Stimulated activated memory B cell treated with anti-CD40 and anti-IgM and Interleukin-4, amounts not matched to agents 10 μg/mL and 1 μg/mL and 100 μg/mL, for 72 hours (primary cell): Measurements from ENCODE around the gene SCN8A.
"Not testable (repeated sequence)": the region's sequence is repeated elsewhere in the genome, so short reads cannot be mapped to it uniquely, and the experiment has no call there.

ENCODE experiments used
- ATAC-seq: fragments of 150-1000 bp; cut with Tn5 transposase; 2 replicates; pipeline ENCODE4 v1.10.0; 2021
- H3K27ac Mint-ChIP-seq: one replicate; pipeline ENCODE4 v1.8.0; 2022; ENCODE audit warnings: mild to moderate bottlenecking, mixed read lengths
- H3K27me3 Mint-ChIP-seq: one replicate; pipeline ENCODE4 v1.8.0; 2022; ENCODE audit warnings: mixed read lengths
- H3K36me3 Mint-ChIP-seq: one replicate; pipeline ENCODE4 v1.8.0; 2022; ENCODE audit warnings: mixed read lengths
- H3K4me1 Mint-ChIP-seq: one replicate; pipeline ENCODE4 v1.8.0; 2022; ENCODE audit warnings: mixed read lengths
- H3K4me3 Mint-ChIP-seq: one replicate; pipeline ENCODE4 v1.8.0; 2022; ENCODE audit warnings: mild to moderate bottlenecking, moderate library complexity, mixed read lengths
- H3K9me3 Mint-ChIP-seq: one replicate; pipeline ENCODE4 v1.8.0; 2022; ENCODE audit warnings: mixed read lengths

Gene SCN8A

GRCh38 chr12:51636986-51637385 lies 46.0 kb downstream of the SCN8A start:
- Mint-ChIP-seq H3K27ac (no peak overlapping the region), H3K4me3 (no peak overlapping the region)
- no peak for ATAC-seq

GRCh38 chr12:51639361-51639760 lies 48.3 kb downstream of the SCN8A start:
- ATAC-seq: no peak
- Mint-ChIP-seq H3K36me3 (no peaks in the 10 kb centered on the region), H3K27ac (no peak overlapping the region), H3K4me3 (no peak overlapping the region), H3K9me3 (peaks cover 10% of the 10 kb centered on the region), H3K4me1 (no peaks in the 10 kb centered on the region), H3K27me3 (no peaks in the 10 kb centered on the region)

More at GRCh38 chr12:51636986-51637385, 46.0 kb downstream of the SCN8A start:
- H3K36me3 Mint-ChIP-seq: no peaks in the 10 kb centered on the region
- H3K27me3 Mint-ChIP-seq: no peaks in the 10 kb centered on the region
- no peaks in the 10 kb centered on the region for H3K4me1 Mint-ChIP-seq
- peaks cover 10% of the 10 kb centered on the region for H3K9me3 Mint-ChIP-seq

DNA sequence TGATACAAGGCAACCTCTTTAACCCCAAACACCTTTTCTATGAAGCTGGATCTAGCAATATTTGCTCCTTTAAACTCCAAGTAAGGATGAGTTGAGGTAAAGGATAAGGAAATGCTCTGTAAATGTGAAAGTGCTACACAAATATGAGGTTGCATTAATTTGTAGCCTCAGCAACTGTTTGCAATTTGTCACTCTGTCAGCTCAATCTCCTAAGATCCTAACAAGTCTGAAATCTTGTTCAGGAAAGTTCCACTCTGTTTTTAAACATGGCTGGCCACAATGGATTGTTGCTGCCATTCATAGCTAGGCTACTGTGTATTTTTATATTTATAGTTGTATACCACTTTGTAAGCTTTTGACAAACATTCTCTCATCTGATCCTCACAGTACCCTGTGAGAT lies 51.3 kb downstream of the SCN8A start:
- Mint-ChIP-seq H3K27ac (no peak overlapping the region), H3K9me3 (peaks cover 6% of the 10 kb centered on the region), H3K4me1 (no peaks in the 10 kb centered on the region), H3K36me3 (no peaks in the 10 kb centered on the region), H3K4me3 (no peak overlapping the region), H3K27me3 (peaks cover 12% of the 10 kb centered on the region)
- ATAC-seq: no peak

GRCh38 chr12:51643951-51644350 lies 52.9 kb downstream of the SCN8A start:
- Mint-ChIP-seq H3K36me3 (no peaks in the 10 kb centered on the region), H3K4me3 (no peak overlapping the region), H3K4me1 (no peaks in the 10 kb centered on the region), H3K27ac (no peak overlapping the region), H3K27me3 (peaks cover 16% of the 10 kb centered on the region), H3K9me3 (no peaks in the 10 kb centered on the region)
- no peak for ATAC-seq

DNA sequence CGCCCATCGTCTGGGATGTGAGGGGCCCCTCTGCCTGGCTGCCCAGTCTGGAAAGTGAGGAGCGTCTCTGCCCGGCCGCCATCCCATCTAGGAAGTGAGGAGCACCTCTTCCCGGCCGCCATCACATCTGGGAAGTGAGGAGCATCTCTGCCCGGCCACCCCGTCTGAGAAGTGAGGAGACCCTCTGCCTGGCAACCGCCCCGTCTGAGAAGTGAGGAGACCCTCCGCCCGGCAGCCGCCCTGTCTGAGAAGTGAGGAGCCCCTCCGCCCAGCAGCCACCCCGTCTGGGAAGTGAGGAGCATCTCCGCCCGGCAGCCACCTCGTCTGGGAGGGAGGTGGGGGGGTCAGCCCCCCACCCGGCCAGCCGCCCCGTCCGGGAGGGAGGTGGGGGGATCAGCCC lies 53.7 kb downstream of the SCN8A start:
- H3K9me3 Mint-ChIP-seq, H3K36me3 Mint-ChIP-seq, H3K4me1 Mint-ChIP-seq, H3K4me3 Mint-ChIP-seq, H3K27ac Mint-ChIP-seq, ATAC-seq: not testable (repeated sequence)
- peaks cover 16% of the 10 kb centered on the region for H3K27me3 Mint-ChIP-seq

- H3K4me1 Mint-ChIP-seq: no peaks in the 10 kb centered on the region
- no peak overlapping the region for H3K27ac Mint-ChIP-seq
- H3K27me3 Mint-ChIP-seq: peaks cover 16% of the 10 kb centered on the region
- H3K4me3 Mint-ChIP-seq: no peak overlapping the region
- H3K9me3 Mint-ChIP-seq: peaks cover 13% of the 10 kb centered on the region
- no peaks in the 10 kb centered on the region for H3K36me3 Mint-ChIP-seq
- no peak for ATAC-seq
Observed at GRCh38 chr12:51645961-51646360, 54.9 kb downstream of the SCN8A start.

GRCh38 chr12:51647647-51648046 lies 56.6 kb downstream of the SCN8A start:
- H3K27me3 Mint-ChIP-seq: peaks cover 26% of the 10 kb centered on the region
- no peak for ATAC-seq
- H3K4me1 Mint-ChIP-seq: no peaks in the 10 kb centered on the region
- peaks cover 13% of the 10 kb centered on the region for H3K9me3 Mint-ChIP-seq
- no peaks in the 10 kb centered on the region for H3K36me3 Mint-ChIP-seq
- H3K27ac Mint-ChIP-seq: no peak overlapping the region
- no peak overlapping the region for H3K4me3 Mint-ChIP-seq

- no peak overlapping the region for H3K4me3 Mint-ChIP-seq
- H3K36me3 Mint-ChIP-seq: no peaks in the 10 kb centered on the region
- no peaks in the 10 kb centered on the region for H3K4me1 Mint-ChIP-seq
- ATAC-seq: no peak
- peaks cover 27% of the 10 kb centered on the region for H3K27me3 Mint-ChIP-seq
- H3K9me3 Mint-ChIP-seq: peaks cover 13% of the 10 kb centered on the region
- no peak overlapping the region for H3K27ac Mint-ChIP-seq
Observed at GRCh38 chr12:51653431-51653830, 62.4 kb downstream of the SCN8A start.

GRCh38 chr12:51661199-51661598 lies 70.2 kb downstream of the SCN8A start:
- no peak for ATAC-seq
- H3K9me3 Mint-ChIP-seq: no peaks in the 10 kb centered on the region
- no peaks in the 10 kb centered on the region for H3K4me1 Mint-ChIP-seq
- H3K36me3 Mint-ChIP-seq: no peaks in the 10 kb centered on the region
- H3K27me3 Mint-ChIP-seq: peaks cover 10% of the 10 kb centered on the region
- H3K27ac Mint-ChIP-seq: no peak overlapping the region
- H3K4me3 Mint-ChIP-seq: no peak overlapping the region

- no peak for ATAC-seq
- Mint-ChIP-seq H3K27ac (no peak overlapping the region), H3K36me3 (no peaks in the 10 kb centered on the region)
Observed at GRCh38 chr12:51661836-51662235, 70.8 kb downstream of the SCN8A start.

DNA sequence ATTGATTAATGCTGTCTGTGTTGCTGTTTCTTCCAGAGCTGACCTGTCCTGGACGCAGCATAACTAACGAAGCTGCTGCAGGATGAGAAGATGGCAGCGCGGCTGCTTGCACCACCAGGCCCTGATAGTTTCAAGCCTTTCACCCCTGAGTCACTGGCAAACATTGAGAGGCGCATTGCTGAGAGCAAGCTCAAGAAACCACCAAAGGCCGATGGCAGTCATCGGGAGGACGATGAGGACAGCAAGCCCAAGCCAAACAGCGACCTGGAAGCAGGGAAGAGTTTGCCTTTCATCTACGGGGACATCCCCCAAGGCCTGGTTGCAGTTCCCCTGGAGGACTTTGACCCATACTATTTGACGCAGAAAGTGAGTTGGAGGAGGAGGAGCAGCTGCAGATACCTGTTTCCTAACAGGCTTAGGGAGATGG lies 71.7 kb downstream of the SCN8A start:
- Mint-ChIP-seq H3K36me3 (no peaks in the 10 kb centered on the region), H3K4me3 (no peak overlapping the region), H3K27me3 (peaks cover 10% of the 10 kb centered on the region), H3K27ac (no peak overlapping the region), H3K4me1 (no peaks in the 10 kb centered on the region), H3K9me3 (no peaks in the 10 kb centered on the region)
- no peak for ATAC-seq

More at GRCh38 chr12:51661836-51662235, 70.8 kb downstream of the SCN8A start:
- Mint-ChIP-seq H3K4me3 (no peak overlapping the region), H3K4me1 (no peaks in the 10 kb centered on the region), H3K27me3 (peaks cover 10% of the 10 kb centered on the region), H3K9me3 (no peaks in the 10 kb centered on the region)

- Mint-ChIP-seq H3K27ac (no peak overlapping the region), H3K4me3 (no peak overlapping the region), H3K36me3 (no peaks in the 10 kb centered on the region), H3K4me1 (no peaks in the 10 kb centered on the region), H3K27me3 (peaks cover 3% of the 10 kb centered on the region), H3K9me3 (no peaks in the 10 kb centered on the region)
- ATAC-seq: no peak
Observed at GRCh38 chr12:51663390-51663789, 72.4 kb downstream of the SCN8A start.

- no peaks in the 10 kb centered on the region for H3K9me3 Mint-ChIP-seq
- H3K27me3 Mint-ChIP-seq: no peaks in the 10 kb centered on the region
- no peaks in the 10 kb centered on the region for H3K36me3 Mint-ChIP-seq
- H3K4me3 Mint-ChIP-seq: no peak overlapping the region
- ATAC-seq: no peak
- no peak overlapping the region for H3K27ac Mint-ChIP-seq
- H3K4me1 Mint-ChIP-seq: no peaks in the 10 kb centered on the region
Observed at GRCh38 chr12:51666696-51667095, 75.7 kb downstream of the SCN8A start.

GRCh38 chr12:51667269-51667668 lies 76.2 kb downstream of the SCN8A start:
- Mint-ChIP-seq H3K27me3 (no peaks in the 10 kb centered on the region), H3K36me3 (no peaks in the 10 kb centered on the region), H3K27ac (no peak overlapping the region), H3K4me3 (no peak overlapping the region), H3K9me3 (no peaks in the 10 kb centered on the region), H3K4me1 (no peaks in the 10 kb centered on the region)
- ATAC-seq: no peak

- H3K9me3 Mint-ChIP-seq: no peaks in the 10 kb centered on the region
- ATAC-seq: no peak
- H3K4me1 Mint-ChIP-seq: no peaks in the 10 kb centered on the region
- H3K27ac Mint-ChIP-seq: no peak overlapping the region
- H3K36me3 Mint-ChIP-seq: no peaks in the 10 kb centered on the region
- no peaks in the 10 kb centered on the region for H3K27me3 Mint-ChIP-seq
- no peak overlapping the region for H3K4me3 Mint-ChIP-seq
Observed at GRCh38 chr12:51669271-51669670, 78.2 kb downstream of the SCN8A start.

DNA sequence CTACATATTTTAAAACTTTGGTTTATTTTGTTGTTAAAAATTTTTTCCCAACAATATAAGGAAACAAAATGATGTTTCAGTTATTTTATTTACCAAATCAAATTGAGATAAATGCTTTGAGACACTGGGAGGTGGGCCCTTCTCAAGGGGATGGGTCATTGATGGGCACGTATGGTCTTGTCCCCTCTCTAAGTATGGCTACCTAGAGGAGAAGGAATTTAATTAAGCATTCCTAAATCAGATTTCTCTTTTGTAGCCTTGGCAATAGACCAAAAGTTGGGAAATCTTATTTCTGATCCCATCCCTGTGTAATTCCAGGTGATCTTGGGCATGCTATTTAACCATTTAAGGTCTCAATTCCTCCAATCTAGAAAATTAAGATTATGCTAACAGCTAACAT lies 79.0 kb downstream of the SCN8A start:
- no peak overlapping the region for H3K27ac Mint-ChIP-seq
- no peak overlapping the region for H3K4me3 Mint-ChIP-seq
- ATAC-seq: no peak
- H3K36me3 Mint-ChIP-seq: no peaks in the 10 kb centered on the region
- H3K4me1 Mint-ChIP-seq: no peaks in the 10 kb centered on the region
- H3K27me3 Mint-ChIP-seq: no peaks in the 10 kb centered on the region
- no peaks in the 10 kb centered on the region for H3K9me3 Mint-ChIP-seq

GRCh38 chr12:51672334-51672733 lies 81.3 kb downstream of the SCN8A start:
- Mint-ChIP-seq H3K27ac (no peak overlapping the region), H3K4me3 (no peak overlapping the region), H3K9me3 (no peaks in the 10 kb centered on the region), H3K4me1 (no peaks in the 10 kb centered on the region), H3K36me3 (no peaks in the 10 kb centered on the region), H3K27me3 (no peaks in the 10 kb centered on the region)
- ATAC-seq: no peak
